Mesenteric fat pad (tissue), 1 donor: ENCODE results near the gene DHRSX. TPM values are rescaled to one million over a fixed set of nuclear protein-coding genes. Genes with fewer than 3 reads are reported as not detected.
"Not testable (repeated sequence)": the region's sequence is repeated elsewhere in the genome, so short reads cannot be mapped to it uniquely, and the experiment has no call there.

Experiments
- DNase-seq: peaks from one replicate; pipeline ENCODE4 v3.0.0-alpha.2; 2020; ENCODE audit warnings: low spot score
- total RNA-seq: library from RNA; stranded (reverse); fragmentation: NEBNext Ultra II Directional; extraction: Animal tissue kit (Norgen Biotek cat#: 25700); gene quantifications from one replicate; pipeline ENCODE4 v1.2.1, GENCODE V29; 2021
- donor health status: DM: yes; HTN: yes; CAD: no.

The DHRSX gene
- total RNA-seq, 1 donor from 2014 or later, result 27.0 TPM

- DNase-seq, result not testable (repeated sequence)
Observed at GRCh38 chrX:2477313-2477712, 23.5 kb downstream of the DHRSX start.

- DNase-seq, result no peak
Observed at GRCh38 chrX:2474963-2475726, 25.6 kb downstream of the DHRSX start.

GRCh38 chrX:2474280-2474962 lies 26.4 kb downstream of the DHRSX start:
- DNase-seq, result no peak

GRCh38 chrX:2473064-2473463 lies 27.7 kb downstream of the DHRSX start:
- not testable (repeated sequence) for DNase-seq

- no peak for DNase-seq
Observed at GRCh38 chrX:2471641-2472040, 29.1 kb downstream of the DHRSX start.

- DNase-seq, result not testable (repeated sequence)
Observed at GRCh38 chrX:2471126-2471525, 29.6 kb downstream of the DHRSX start.

GRCh38 chrX:2469852-2470251 lies 30.9 kb downstream of the DHRSX start:
- DNase-seq, result not testable (repeated sequence)

GRCh38 chrX:2469196-2469685 lies 31.5 kb downstream of the DHRSX start:
- DNase-seq, result no peak

- no peak for DNase-seq
Observed at GRCh38 chrX:2468261-2469195, 32.2 kb downstream of the DHRSX start.

- no peak for DNase-seq
Observed at GRCh38 chrX:2466876-2467656, 33.7 kb downstream of the DHRSX start.

- no peak for DNase-seq
Observed at GRCh38 chrX:2464677-2465166, 36.1 kb downstream of the DHRSX start.

- DNase-seq, result no peak
Observed at GRCh38 chrX:2463973-2464676, 36.7 kb downstream of the DHRSX start.

GRCh38 chrX:2463481-2463880 lies 37.3 kb downstream of the DHRSX start:
- DNase-seq, result not testable (repeated sequence)

- no peak for DNase-seq
Observed at GRCh38 chrX:2462780-2463179, 38.0 kb downstream of the DHRSX start.

- DNase-seq, result no peak
Observed at GRCh38 chrX:2462074-2462473, 38.7 kb downstream of the DHRSX start.

GRCh38 chrX:2461711-2462016 lies 39.1 kb downstream of the DHRSX start:
- no peak for DNase-seq

- DNase-seq, result not testable (repeated sequence)
Observed at GRCh38 chrX:2460821-2461710, 39.7 kb downstream of the DHRSX start.

- DNase-seq, result not testable (repeated sequence)
Observed at GRCh38 chrX:2460048-2460447, 40.7 kb downstream of the DHRSX start.

- no peak for DNase-seq
Observed at GRCh38 chrX:2458309-2458708, 42.5 kb downstream of the DHRSX start.
